22Rv1 (cell line): Measurements from ENCODE around the gene NMNAT3.

Source experiments
- ZFX ChIP-seq: fragments of 450-650 bp; IDR thresholded peaks from 2 replicates; pipeline ENCODE4 v1.6.1; 2017; ENCODE audit warnings: antibody characterized with exemption, borderline replicate concordance
- TF ChIP-seq, protein P1 (sequence below): fragments of 450-650 bp; IDR thresholded peaks from 2 replicates; pipeline ENCODE4 v1.5.1; 2017; ENCODE audit warnings: mild to moderate bottlenecking

DNA sequence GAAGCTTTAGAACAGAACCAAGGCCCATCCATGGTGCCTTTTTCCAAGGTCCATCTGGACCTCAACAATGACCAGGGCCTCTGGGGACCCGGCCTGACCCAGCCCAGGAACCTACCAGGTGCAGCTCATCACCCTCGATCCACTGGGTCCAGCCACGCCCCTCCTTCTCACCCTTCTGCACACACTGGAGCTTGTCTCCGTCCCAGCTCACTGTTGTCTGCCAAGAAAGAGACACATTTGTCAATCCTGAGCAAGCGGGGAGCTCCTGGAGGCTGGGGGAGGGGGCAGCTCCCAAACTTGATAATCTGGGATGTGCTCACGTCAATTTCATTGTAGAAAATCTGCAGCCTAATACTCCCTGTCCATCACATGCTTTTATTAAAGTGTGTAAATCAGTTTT, 159.5 kb downstream of the NMNAT3 start:
- TF ChIP-seq, protein P1, sequence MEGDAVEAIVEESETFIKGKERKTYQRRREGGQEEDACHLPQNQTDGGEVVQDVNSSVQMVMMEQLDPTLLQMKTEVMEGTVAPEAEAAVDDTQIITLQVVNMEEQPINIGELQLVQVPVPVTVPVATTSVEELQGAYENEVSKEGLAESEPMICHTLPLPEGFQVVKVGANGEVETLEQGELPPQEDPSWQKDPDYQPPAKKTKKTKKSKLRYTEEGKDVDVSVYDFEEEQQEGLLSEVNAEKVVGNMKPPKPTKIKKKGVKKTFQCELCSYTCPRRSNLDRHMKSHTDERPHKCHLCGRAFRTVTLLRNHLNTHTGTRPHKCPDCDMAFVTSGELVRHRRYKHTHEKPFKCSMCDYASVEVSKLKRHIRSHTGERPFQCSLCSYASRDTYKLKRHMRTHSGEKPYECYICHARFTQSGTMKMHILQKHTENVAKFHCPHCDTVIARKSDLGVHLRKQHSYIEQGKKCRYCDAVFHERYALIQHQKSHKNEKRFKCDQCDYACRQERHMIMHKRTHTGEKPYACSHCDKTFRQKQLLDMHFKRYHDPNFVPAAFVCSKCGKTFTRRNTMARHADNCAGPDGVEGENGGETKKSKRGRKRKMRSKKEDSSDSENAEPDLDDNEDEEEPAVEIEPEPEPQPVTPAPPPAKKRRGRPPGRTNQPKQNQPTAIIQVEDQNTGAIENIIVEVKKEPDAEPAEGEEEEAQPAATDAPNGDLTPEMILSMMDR = no peak
- no peak for TF ChIP-seq ZFX
